HEK293T (cell line): ENCODE results near the gene ZNF608.
A peak's percentile ranks its signal among the peaks of the same experiment; 100 is the strongest.

ENCODE experiments used
- ELF4 ChIP-seq: fragments of 450-650 bp; IDR thresholded peaks from 2 replicates; pipeline ENCODE4 v1.6.1; 2017; ENCODE audit warnings: antibody characterized with exemption
- FOXA1 ChIP-seq: fragments of 450-650 bp; IDR thresholded peaks from 2 replicates; pipeline ENCODE4 v1.6.1; 2016; ENCODE audit warnings: mild to moderate bottlenecking
- FOXM1 ChIP-seq: fragments of 450-650 bp; IDR thresholded peaks from 2 replicates; pipeline ENCODE4 v1.6.1; 2017; ENCODE audit warnings: mild to moderate bottlenecking, borderline replicate concordance
- L3MBTL2 ChIP-seq: fragments of 450-650 bp; conservative IDR thresholded peaks from 2 replicates; pipeline ENCODE4 v1.6.1; 2016; ENCODE audit warnings: mild to moderate bottlenecking
- SP1 ChIP-seq: fragments of 450-650 bp; IDR thresholded peaks from 2 replicates; pipeline ENCODE4 v1.6.1; 2017
- ZNF384 ChIP-seq: fragments of 450-650 bp; IDR thresholded peaks from 2 replicates; pipeline ENCODE4 v1.6.1; 2016

DNA sequence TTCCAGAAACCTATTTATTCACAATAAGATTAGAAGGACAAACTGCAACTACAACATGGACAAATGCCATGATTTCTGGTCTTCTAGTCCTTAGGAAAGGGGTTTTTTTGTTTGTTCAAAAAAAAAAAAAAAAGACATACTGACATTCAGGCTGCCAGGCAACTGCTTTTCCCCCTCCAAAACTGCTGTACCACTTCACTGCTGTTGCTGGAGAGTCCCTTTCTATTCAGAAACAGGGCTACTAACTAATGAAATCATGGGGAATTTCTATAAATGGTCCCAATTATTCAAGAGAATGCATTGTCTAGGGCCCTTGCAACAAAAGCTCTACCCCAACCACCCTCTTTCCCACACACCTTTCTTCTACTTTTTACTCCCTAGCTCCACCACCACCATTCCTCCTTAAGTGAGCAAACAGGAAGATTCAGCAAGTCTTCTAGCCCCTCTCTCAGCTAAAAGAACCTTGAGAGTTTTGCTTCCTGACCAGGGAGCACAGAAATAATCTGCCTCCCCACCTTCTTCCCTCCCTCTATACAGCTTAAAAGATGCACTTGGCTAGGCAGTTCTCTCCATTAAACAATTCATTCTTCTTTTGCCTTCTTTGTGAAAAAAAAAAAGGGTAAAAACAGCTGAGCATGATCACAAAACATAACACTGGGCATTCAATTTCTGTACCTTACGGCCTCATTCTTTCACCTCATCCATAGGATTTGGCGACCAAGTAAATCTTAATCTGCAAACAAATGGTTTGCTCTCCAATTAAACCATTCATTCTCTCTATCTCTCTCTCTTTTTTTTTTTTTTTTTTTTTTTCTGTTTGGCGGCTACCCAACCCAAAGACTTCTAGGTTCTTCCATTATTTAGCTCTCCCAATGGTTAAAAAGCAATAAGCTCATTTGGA, 13.8 kb downstream of the ZNF608 start:
- no peak for TF ChIP-seq FOXM1
- TF ChIP-seq ELF4 = no peak
- peak; percentile 79 for TF ChIP-seq ZNF384
- no peak for TF ChIP-seq FOXA1
- TF ChIP-seq L3MBTL2 = no peak
- TF ChIP-seq SP1 = no peak
